CD4-positive, alpha-beta T cell (primary cell): ENCODE measurements around the gene ZNF609. TPM values are rescaled to one million over a fixed set of nuclear protein-coding genes. Genes with fewer than 3 reads are reported as not detected.
A peak's percentile ranks its signal among the peaks of the same experiment; 100 is the strongest.

ENCODE experiments used
- ATAC-seq: fragments of 200-7000 bp; cut with Tn5 transposase; one replicate; pipeline ENCODE4 v1.10.0; 2022; ENCODE audit warnings: mild to moderate bottlenecking; ENCODE audit not compliant: poor library complexity
- CTCF ChIA-PET: fragments of 350-600 bp; sonication (Branson Sonifier 250); formaldehyde crosslinking; loops from one replicate; lab custom pipeline; 2021; ENCODE audit warnings: antibody characterized with exemption, inconsistent platforms; lab: Charles Lee
- POLR2A ChIA-PET: fragments of 350-600 bp; sonication (Branson Sonifier 250); formaldehyde crosslinking; loops from one replicate; lab custom pipeline; 2021; ENCODE audit warnings: antibody characterized with exemption, inconsistent platforms; lab: Charles Lee
- DNase-seq, 14 experiments: peaks; one replicate each; pipeline ENCODE4 v3.0.0-alpha.2; 2013 to 2020; ENCODE audit warnings: mixed read lengths in 2 of 14
- H3K27ac ChIP-seq, 2 donors: one replicate each; pipeline versions ENCODE4 v1.5.1 to v1.7.0; 2013; ENCODE audit warnings: low read length in 2 of 2, low read depth in 1 of 2, mild to moderate bottlenecking in 1 of 2
- H3K27me3 ChIP-seq, 2 experiments: 1 replicate in 1 of 2; 2 replicates in 1 of 2; pipeline versions ENCODE4 v1.6.1 to v1.7.0; 2013; ENCODE audit warnings: low read length in 2 of 2, control low read depth in 1 of 2, mild to moderate bottlenecking in 1 of 2, moderate library complexity in 1 of 2; ENCODE audit not compliant: insufficient read depth in 2 of 2, control insufficient read depth in 1 of 2
- H3K36me3 ChIP-seq: one replicate; pipeline ENCODE4 v1.6.1; 2013; ENCODE audit warnings: low read length, control low read depth; ENCODE audit not compliant: insufficient read depth
- H3K4me1 ChIP-seq: one replicate; pipeline ENCODE4 v1.6.1; 2013; ENCODE audit warnings: low read length, control low read depth; ENCODE audit not compliant: insufficient read depth
- H3K4me3 ChIP-seq: one replicate; pipeline ENCODE4 v1.5.1; 2013; ENCODE audit warnings: mild to moderate bottlenecking, low read length, moderate library complexity
- H3K9me3 ChIP-seq, 2 experiments: 1 replicate in 1 of 2; 2 replicates in 1 of 2; pipeline versions ENCODE4 v1.6.1 to v1.7.0; 2013; ENCODE audit warnings: low read length in 2 of 2, mild to moderate bottlenecking in 2 of 2, control low read depth in 1 of 2, moderate library complexity in 1 of 2; ENCODE audit not compliant: control insufficient read depth in 1 of 2, insufficient read depth in 1 of 2
- H3K27ac Mint-ChIP-seq: one replicate; pipeline ENCODE4 v1.8.0; 2020; ENCODE audit warnings: mixed read lengths
- H3K27me3 Mint-ChIP-seq: one replicate; pipeline ENCODE4 v1.8.0; 2021; ENCODE audit warnings: mixed read lengths
- H3K36me3 Mint-ChIP-seq: one replicate; pipeline ENCODE4 v1.8.0; 2021; ENCODE audit warnings: low read depth, mixed read lengths
- H3K4me1 Mint-ChIP-seq: one replicate; pipeline ENCODE4 v1.8.0; 2021; ENCODE audit warnings: low read depth, mixed read lengths
- H3K4me3 Mint-ChIP-seq: one replicate; pipeline ENCODE4 v1.8.0; 2020; ENCODE audit warnings: mild to moderate bottlenecking, mixed read lengths
- H3K9me3 Mint-ChIP-seq: one replicate; pipeline ENCODE4 v1.8.0; 2020; ENCODE audit warnings: mixed read lengths
- CTCF ChIP-seq: fragments of 200-600 bp; IDR thresholded peaks from one replicate; pipeline ENCODE4 v1.8.0; 2022; ENCODE audit warnings: antibody characterized with exemption, mild to moderate bottlenecking
- intact Hi-C, 2 experiments: fragments of 100-400 bp; cut with DNase I in 1 of 2; cut with micrococcal nuclease in 1 of 2; formaldehyde crosslinking; loops; one replicate each; pipeline versions ENCODE4 v1.15.1 to v1.9.0; 2023 to 2025; cut with DNase I, micrococcal nuclease
- total RNA-seq, 174 experiments: library from RNA in 2 of 174; stranded (reverse) in 2 of 174; gene quantifications; one replicate each; pipeline ENCODE4 v1.2.3 and lab custom pipeline; 2021 to 2026

The ZNF609 gene
- total RNA-seq, 2 experiments from 2014 or later: 62.4 to 65.3 TPM

GRCh38 chr15:64560501-64560900 is 100.1 kb downstream of the ZNF609 start:
- intact Hi-C loops: no loop called here
- Mint-ChIP-seq H3K27ac (peak overlapping the region; percentile 43), H3K4me1 (peaks cover 76% of the 10 kb centered on the region), H3K9me3 (no peaks in the 10 kb centered on the region), H3K36me3 (peaks cover 19% of the 10 kb centered on the region), H3K27me3 (no peaks in the 10 kb centered on the region), H3K4me3 (no peak overlapping the region)
- Histone ChIP-seq H3K27ac (no peak overlapping the region), H3K27me3 (no peaks in the 10 kb centered on the region), H3K36me3 (no peaks in the 10 kb centered on the region), H3K9me3 (no peaks in the 10 kb centered on the region), H3K4me3 (no peak overlapping the region), H3K4me1 (peaks cover 2% of the 10 kb centered on the region)
- ChIA-PET POLR2A (no interaction called here), CTCF (no interaction called here)
- ATAC-seq (no peak), DNase-seq (no peak)
- TF ChIP-seq CTCF: no peak

- no peak overlapping the region for H3K4me3 Mint-ChIP-seq
- intact Hi-C loops: no loop called here
- ChIA-PET POLR2A (no interaction called here), CTCF (no interaction called here)
- TF ChIP-seq CTCF: no peak
- H3K27ac ChIP-seq: no peak overlapping the region
- no peaks in the 10 kb centered on the region for H3K9me3 Mint-ChIP-seq
- peaks cover 20% of the 10 kb centered on the region for H3K36me3 Mint-ChIP-seq
- peaks cover 2% of the 10 kb centered on the region for H3K4me1 ChIP-seq
- H3K36me3 ChIP-seq: no peaks in the 10 kb centered on the region
- no peaks in the 10 kb centered on the region for H3K27me3 Mint-ChIP-seq
- H3K4me1 Mint-ChIP-seq: peaks cover 76% of the 10 kb centered on the region
- ATAC-seq (no peak), DNase-seq (no peak)
- no peak overlapping the region for H3K4me3 ChIP-seq
- H3K9me3 ChIP-seq: no peaks in the 10 kb centered on the region
- no peaks in the 10 kb centered on the region for H3K27me3 ChIP-seq
- H3K27ac Mint-ChIP-seq: peak overlapping the region; percentile 43
These were observed 100.6 kb downstream of the ZNF609 start for GRCh38 chr15:64560998-64561397.

GRCh38 chr15:64562003-64562640 is 101.7 kb downstream of the ZNF609 start:
- intact Hi-C loops: no loop called here
- no peaks in the 10 kb centered on the region for H3K36me3 ChIP-seq
- Mint-ChIP-seq H3K27me3 (no peaks in the 10 kb centered on the region), H3K27ac (peak overlapping the region; percentile 58), H3K9me3 (no peaks in the 10 kb centered on the region), H3K36me3 (peaks cover 29% of the 10 kb centered on the region), H3K4me1 (peaks cover 74% of the 10 kb centered on the region), H3K4me3 (no peak overlapping the region)
- no peaks in the 10 kb centered on the region for H3K27me3 ChIP-seq
- POLR2A ChIA-PET: interaction anchor here (1.0 kb wide), 1 partner anchor 51 kb away, joined by 3 read pairs; no protein-coding TSS in a partner anchor
- CTCF ChIA-PET: no interaction called here
- TF ChIP-seq CTCF: no peak
- no peaks in the 10 kb centered on the region for H3K9me3 ChIP-seq
- ATAC-seq (no peak), DNase-seq (no peak)
- peaks cover 4% of the 10 kb centered on the region for H3K4me1 ChIP-seq
- no peak overlapping the region for H3K27ac ChIP-seq
- H3K4me3 ChIP-seq: no peak overlapping the region
